SH-SY5Y (cell line): ENCODE results near the gene LHX3.

Experiments used
- GATA2 ChIP-seq: IDR thresholded peaks from 2 replicates; pipeline ENCODE4 v1.6.1; 2011; ENCODE audit warnings: mild to moderate bottlenecking, low read depth, low read length
- GATA3 ChIP-seq: IDR thresholded peaks from 2 replicates; pipeline ENCODE4 v1.6.1; 2011; ENCODE audit warnings: low read depth, mild to moderate bottlenecking, low read length, moderate library complexity

GRCh38 chr9:136235171-136235570 is 30.2 kb upstream of the LHX3 start:
- TF ChIP-seq GATA3 (no peak), GATA2 (no peak)
